Measurements from ENCODE around the gene EGFR.
A peak's percentile ranks its signal among the peaks of the same experiment; 100 is the strongest.

EGFR gene

DNA sequence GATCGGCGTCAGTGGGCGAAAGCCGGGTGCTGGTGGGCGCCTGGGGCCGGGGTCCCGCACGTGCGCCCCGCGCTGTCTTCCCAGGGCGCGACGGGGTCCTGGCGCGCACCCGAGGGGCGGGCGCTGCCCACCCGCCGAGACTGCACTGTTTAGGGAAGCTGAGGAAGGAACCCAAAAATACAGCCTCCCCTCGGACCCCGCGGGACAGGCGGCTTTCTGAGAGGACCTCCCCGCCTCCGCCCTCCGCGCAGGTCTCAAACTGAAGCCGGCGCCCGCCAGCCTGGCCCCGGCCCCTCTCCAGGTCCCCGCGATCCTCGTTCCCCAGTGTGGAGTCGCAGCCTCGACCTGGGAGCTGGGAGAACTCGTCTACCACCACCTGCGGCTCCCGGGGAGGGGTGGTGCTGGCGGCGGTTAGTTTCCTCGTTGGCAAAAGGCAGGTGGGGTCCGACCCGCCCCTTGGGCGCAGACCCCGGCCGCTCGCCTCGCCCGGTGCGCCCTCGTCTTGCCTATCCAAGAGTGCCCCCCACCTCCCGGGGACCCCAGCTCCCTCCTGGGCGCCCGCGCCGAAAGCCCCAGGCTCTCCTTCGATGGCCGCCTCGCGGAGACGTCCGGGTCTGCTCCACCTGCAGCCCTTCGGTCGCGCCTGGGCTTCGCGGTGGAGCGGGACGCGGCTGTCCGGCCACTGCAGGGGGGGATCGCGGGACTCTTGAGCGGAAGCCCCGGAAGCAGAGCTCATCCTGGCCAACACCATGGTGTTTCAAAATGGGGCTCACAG is 1.1 kb downstream of the EGFR start:
- DNase-seq (ENCODE audit: low read depth): no peak
- TF ChIP-seq, protein P1, sequence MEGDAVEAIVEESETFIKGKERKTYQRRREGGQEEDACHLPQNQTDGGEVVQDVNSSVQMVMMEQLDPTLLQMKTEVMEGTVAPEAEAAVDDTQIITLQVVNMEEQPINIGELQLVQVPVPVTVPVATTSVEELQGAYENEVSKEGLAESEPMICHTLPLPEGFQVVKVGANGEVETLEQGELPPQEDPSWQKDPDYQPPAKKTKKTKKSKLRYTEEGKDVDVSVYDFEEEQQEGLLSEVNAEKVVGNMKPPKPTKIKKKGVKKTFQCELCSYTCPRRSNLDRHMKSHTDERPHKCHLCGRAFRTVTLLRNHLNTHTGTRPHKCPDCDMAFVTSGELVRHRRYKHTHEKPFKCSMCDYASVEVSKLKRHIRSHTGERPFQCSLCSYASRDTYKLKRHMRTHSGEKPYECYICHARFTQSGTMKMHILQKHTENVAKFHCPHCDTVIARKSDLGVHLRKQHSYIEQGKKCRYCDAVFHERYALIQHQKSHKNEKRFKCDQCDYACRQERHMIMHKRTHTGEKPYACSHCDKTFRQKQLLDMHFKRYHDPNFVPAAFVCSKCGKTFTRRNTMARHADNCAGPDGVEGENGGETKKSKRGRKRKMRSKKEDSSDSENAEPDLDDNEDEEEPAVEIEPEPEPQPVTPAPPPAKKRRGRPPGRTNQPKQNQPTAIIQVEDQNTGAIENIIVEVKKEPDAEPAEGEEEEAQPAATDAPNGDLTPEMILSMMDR (IDR thresholded peaks at IDR 0.05; ENCODE audit: control insufficient read depth, extremely low read depth, insufficient read depth): peak; percentile 25; the same call in 1 of the 2 replicates
- peak overlapping the region; percentile 70 for H3K4me3 ChIP-seq (ENCODE audit: low read depth, low read length)

DNA sequence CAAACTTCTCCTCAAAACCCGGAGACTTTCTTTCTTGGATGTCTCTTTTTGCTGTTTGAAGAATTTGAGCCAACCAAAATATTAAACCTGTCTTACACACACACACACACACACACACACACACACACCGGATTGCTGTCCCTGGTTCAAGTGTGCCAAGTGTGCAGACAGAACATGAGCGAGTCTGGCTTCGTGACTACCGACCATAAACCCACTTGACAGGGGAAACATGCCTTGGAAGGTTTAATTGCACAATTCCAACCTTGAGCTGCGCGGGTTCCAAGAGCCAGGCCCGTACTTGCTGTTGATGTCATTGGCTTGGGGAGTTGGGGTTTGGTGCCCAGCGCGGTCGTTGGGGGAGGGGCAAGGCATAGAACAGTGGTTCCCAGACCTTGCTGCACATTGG is 1.7 kb downstream of the EGFR start:
- H3K4me3 ChIP-seq (ENCODE audit: low read depth, low read length): peak overlapping the region; percentile 70
- TF ChIP-seq, protein P1 (IDR thresholded peaks at IDR 0.05; ENCODE audit: control insufficient read depth, extremely low read depth, insufficient read depth): no peak

DNA sequence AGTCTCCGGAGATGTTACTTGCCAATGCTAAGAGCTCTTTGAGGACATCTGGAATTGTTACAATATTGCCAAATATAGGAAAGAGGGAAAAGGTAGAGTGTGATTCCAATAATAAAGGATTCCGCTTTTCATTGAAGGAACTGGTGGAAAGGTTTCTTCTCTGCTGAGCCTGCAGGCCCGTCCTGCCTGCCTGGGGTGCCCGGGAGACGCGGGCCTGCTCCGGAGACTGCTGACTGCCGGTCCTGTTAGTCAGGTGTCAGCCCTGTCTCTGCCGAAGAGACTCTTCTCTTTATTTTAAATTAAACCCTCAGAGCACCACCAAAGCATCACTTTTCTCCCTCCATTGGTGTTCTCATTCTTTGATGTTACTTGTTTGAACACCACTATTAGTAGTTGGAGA is 2.2 kb downstream of the EGFR start:
- no peak overlapping the region for H3K4me3 ChIP-seq (ENCODE audit: low read depth, low read length)
- TF ChIP-seq, protein P1 (IDR thresholded peaks at IDR 0.05; ENCODE audit: control insufficient read depth, extremely low read depth, insufficient read depth): no peak
- no peak for DNase-seq (ENCODE audit: low read depth)

More for the DNA sequence above, 1.7 kb downstream of the EGFR start:
- no peak for DNase-seq (ENCODE audit: low read depth)

DNA sequence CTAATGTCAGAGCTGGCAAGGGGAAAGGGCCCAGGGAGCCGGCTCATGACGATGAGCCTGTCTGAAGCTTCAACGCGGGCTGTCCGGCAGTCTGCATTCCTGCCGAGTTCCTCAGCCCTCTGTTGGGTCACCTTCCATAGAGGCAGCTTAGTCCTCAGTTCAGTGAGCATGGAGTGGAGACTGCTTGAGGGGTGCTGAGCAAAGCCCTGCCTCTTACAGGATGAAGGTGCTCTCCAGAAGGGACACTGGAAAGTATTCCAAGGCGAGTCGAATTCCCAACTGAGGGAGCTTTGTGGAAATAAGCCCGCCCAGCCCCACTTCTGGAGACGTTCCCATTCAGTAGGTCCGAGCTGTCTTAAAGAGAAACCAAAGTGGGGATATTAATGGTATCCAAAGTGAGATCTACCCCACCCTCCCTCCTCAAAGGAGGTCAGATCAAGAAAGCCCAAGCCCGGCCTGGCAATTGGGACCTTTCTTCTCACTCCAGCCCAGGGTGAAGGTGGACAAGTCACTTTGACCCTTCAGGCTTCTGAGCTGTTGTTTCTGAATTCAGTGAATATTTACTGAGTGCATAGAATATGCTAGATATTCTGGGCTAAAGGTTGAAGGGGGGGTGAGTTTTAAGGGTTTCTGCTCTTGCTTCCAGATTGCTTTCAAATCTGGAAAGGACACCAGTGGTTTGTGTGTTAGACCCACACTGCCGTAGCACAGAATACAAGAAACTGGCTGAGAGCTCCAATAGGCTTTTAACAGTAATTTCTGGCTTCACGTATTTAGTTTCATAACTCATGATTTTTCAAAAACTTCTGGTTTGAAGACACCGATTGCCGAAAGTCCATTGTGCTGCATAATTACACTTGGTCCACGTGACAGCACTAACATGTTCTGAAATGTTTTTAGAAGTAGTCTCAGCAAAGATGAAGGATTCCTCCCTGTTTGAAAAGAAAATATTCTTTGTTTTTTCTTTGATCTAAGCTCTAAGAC is 3.5 kb downstream of the EGFR start:
- no peak overlapping the region for H3K4me3 ChIP-seq (ENCODE audit: low read depth, low read length)
- TF ChIP-seq, protein P1 (IDR thresholded peaks at IDR 0.05; ENCODE audit: control insufficient read depth, extremely low read depth, insufficient read depth): no peak
- DNase-seq (ENCODE audit: low read depth): no peak

DNA sequence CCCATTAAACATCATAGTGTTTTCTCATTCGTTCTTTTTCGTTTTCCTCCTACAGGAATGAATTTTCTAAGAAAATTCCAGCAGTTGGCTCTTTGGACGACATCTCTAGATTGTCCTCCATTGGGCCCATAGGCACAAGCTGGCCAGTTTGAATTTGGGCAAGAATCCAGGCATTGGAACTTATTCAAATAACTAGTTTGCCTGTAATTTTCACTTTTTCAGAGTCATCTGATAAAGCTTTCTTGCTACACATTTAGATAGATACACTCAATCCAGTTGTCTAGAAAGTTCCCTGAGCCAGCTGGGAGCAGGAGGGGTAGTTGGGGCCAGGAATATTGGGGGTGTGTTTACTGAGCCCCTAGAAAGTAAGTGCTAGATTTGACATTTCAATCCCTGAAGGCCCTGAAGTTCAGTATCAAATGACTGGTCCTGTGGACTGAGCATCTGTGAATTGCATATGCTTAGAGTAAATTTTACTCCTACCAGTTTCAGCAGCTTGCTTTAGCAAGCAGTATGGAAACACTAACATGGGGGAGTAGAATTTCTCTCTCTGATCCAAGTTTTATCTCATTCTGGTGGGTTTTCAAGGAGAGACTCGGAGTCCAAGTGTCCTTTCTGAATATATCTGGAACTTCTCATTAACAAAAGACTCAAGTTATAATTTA is 5.2 kb downstream of the EGFR start:
- TF ChIP-seq, protein P1 (IDR thresholded peaks at IDR 0.05; ENCODE audit: control insufficient read depth, extremely low read depth, insufficient read depth): no peak
- DNase-seq (ENCODE audit: low read depth): no peak
- no peak overlapping the region for H3K4me3 ChIP-seq (ENCODE audit: low read depth, low read length)

DNA sequence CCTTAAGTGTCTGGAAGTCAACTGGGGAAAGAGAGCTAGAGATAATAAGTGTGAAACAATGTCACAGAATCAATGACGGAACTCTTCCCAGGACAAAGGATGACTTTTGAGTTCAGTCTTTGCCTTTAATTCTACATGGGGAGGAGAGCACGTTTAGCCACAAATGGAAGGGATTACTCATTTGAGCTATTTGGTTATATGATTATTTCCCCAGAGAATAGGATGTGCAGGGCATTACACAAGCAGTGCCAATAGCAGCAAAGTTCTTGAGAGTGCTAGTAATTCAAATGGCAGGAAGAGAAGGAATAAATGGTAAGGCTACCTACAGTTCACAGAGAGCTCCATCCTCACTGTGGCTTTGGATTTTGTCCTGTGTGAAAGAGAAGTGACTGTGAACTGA is 6.0 kb downstream of the EGFR start:
- no peak for DNase-seq (ENCODE audit: low read depth)
- no peak overlapping the region for H3K4me3 ChIP-seq (ENCODE audit: low read depth, low read length)
- TF ChIP-seq, protein P1 (IDR thresholded peaks at IDR 0.05; ENCODE audit: control insufficient read depth, extremely low read depth, insufficient read depth): no peak

Data from LNCaP clone FGC (cell line).